Left lobe of liver (tissue), 2 donors: ENCODE measurements around the gene KDELR3. TPM values are rescaled to one million over a fixed set of nuclear protein-coding genes. Genes with fewer than 3 reads are reported as not detected.

Experiments used
- ATAC-seq: fragments of 200-7000 bp; cut with Tn5 transposase; one replicate; pipeline ENCODE4 v1.9.1; 2020; ENCODE audit warnings: mild to moderate bottlenecking, moderate library complexity
- DNase-seq: peaks from one replicate; pipeline ENCODE4 v3.0.0-alpha.2; 2020; ENCODE audit warnings: low spot score
- total RNA-seq: library from RNA; stranded (reverse); gene quantifications from one replicate; pipeline ENCODE4 v1.2.1, GENCODE V29; 2021
- donor health status: DM: no; HTN: no; CAD: no; lungs with moderate emphysema.
- donor health status: DM: no; HTN: yes; CAD: no.

The KDELR3 gene
- total RNA-seq, 1 donor from 2014 or later, result 15.2 TPM

DNA sequence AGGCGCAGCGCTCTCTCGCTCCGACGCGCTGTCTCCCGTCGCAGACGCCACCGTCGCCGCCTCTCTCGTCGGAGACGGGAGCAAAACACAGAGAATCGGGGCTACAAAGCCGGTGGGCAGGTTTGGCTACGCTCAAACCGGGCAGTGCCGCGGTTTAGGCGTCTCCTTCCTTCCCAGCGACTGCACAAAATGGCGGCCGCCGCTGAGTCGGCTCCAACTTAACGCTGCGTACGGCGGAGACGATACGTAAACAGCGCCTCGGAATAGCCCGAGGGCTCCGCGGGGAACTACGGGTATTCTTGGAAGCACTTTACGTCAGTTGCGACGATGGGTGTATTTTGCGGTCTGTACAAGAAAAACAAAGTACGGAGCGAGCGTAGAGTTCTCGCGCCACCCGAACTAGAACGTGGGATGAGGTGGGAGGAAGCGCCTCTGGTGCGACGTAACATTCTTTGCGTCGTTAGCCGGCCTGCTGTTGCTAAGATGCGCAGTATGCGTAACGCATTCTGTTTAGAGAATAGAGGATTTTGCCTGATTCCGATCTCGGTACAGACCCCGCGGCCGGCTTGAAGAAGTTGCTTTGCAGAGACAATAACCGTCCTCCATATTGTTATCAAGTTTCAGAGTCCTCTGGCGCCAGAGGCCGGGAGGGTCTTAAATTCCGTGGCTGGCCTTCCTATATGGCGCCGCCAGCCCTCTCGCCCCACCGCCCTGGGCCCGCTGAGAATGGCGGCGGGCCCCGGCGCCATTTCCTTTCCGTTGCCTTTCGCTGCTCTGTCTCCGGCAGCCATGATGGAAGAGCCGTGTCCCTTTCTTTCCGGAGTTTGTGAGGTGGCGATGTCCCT, 38.4 kb downstream of the KDELR3 start, which contains the start of gene DDX17:
Gene DDX17 (minus strand): TSS at position 194 of the 845 bp plus-strand sequence.
- DNase-seq (peak; percentile 94), ATAC-seq (peak; percentile 83)

GRCh38 chr22:38510416-38510970, 42.6 kb downstream of the KDELR3 start:
- no peak for ATAC-seq

DNA sequence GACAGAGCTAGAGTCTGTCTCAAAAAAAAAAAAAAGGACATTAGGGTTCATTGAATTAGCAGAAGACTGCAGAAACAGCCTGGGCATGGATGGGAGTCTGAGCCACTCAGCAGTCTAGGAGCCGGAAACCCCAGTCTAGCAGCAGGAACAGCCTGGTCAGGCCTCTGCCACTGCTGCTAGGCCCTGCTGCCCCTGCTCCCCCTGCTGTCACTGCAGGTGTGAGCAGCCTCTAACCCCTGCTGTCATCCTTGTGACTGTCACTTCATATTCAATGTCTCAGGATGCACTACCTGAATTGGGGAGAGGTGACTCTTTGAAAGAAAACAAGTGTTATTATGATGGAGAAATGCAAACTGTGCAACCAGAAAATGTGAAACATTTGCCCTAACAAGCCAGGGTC, 45.2 kb downstream of the KDELR3 start:
- DNase-seq, result no peak
- peak; percentile 89 for ATAC-seq

More at GRCh38 chr22:38510416-38510970, 42.6 kb downstream of the KDELR3 start:
- DNase-seq, result no peak

GRCh38 chr22:38518620-38519019, 50.7 kb downstream of the KDELR3 start:
- ATAC-seq, result no peak
- DNase-seq, result no peak

DNA sequence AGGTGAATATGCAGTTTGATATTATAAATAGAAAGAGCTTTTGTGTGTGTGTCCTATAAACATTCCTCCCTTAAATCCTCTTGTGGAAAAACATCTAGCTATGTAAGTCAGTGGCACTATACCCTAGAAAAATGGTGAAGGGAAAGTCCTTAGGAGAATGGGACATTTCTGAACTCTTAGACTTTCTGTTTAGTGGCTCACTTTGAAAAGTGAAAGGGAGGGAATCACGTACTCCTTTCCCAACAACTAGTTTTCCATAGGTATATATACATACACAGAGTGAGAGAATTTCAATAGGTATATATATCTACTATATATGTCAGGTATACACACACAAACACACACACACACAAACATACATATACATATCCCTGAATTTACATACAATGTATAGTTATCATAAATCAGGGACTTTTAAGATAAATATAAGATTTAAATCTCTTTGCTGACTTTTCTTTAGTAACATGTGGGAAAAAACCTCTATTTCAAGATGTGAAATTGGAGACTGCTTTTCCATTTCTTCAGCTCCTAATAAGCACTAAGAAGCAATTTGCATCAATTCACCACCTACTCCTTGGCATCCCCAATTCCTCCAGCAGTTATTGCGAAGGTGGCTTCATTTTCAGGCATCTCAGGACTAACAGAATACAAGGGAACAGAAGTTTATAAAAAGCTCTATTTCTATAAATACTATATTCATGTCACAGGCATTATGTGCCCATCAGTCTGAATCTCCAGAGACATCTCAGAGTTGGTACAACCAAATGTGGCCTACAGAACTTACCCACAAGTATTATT, 51.8 kb downstream of the KDELR3 start:
- DNase-seq (no peak), ATAC-seq (no peak)

DNA sequence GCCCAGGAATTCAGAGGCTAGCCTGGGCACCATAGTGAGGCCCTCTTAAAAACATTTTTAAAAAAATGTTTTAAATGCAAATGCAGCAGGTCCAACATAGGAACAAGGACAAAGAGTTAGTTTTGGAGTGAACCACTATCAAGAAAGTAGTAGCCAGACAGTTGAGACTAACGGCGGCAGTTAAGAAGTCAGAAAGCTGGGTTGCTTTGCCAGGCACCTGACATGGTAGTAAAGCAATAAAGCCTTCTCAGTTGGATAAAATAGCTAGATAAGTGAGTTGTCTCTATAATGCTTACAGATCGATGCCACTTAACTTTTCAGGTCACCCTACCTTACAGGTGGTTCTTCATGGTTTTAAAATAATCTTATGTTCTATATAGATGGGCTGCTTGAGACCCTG, 55.1 kb downstream of the KDELR3 start:
- ATAC-seq (no peak), DNase-seq (no peak)

DNA sequence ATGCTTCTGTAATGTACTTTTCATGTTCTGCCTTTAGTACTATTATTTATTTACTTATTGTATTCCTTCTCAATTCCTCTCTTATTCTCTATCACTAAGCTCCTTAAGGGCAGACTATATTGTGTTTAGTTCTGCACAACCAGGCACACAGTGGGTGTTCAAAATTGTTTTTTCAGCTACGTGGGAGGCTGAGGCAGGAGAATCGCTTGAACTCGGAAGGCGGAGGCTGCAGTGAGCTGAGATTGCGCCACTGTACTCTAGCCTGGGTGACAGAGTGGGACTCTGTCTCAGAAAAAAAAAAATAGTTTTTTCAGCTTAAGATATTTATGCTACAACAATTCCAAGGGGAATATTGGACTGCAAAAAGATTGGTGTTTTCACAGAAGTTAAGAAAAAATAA, 55.6 kb downstream of the KDELR3 start:
- no peak for ATAC-seq
- DNase-seq, result no peak

DNA sequence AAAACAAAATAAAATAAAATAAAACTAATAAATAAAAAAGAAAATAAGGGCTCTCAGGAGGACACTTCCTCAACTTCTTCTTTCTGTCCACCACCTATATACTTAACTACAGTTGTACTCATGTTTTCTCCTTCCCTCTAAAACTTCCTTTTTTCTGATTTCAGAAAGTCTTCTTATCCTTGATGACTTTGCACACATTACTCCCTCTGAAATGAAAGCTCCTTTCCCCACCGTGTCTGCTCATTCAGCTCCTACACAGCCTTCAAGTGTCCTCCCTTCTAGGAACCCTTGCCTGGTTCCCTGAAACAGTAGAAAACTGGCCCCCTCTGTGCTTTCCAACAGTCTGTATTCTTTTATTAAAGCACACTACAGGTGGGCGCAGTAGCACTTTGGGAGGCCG, 56.5 kb downstream of the KDELR3 start:
- no peak for ATAC-seq
- no peak for DNase-seq

GRCh38 chr22:38531251-38531938, 63.5 kb downstream of the KDELR3 start:
- ATAC-seq (no peak), DNase-seq (no peak)

Other genes with a start within 250 kb of the KDELR3 start
- 11.7 TPM for gene TMEM184B, start 195.1 kb upstream of the KDELR3 start, total RNA-seq
- 29.4 TPM for gene CSNK1E, start 150.7 kb upstream of the KDELR3 start, total RNA-seq
- not detected for gene KCNJ4, start 12.9 kb upstream of the KDELR3 start, total RNA-seq
- gene DDX17, start 38.2 kb downstream of the KDELR3 start, total RNA-seq, result 174 TPM
- gene DMC1, start 102.1 kb downstream of the KDELR3 start, total RNA-seq, result not detected
- 0.03 TPM for gene FAM227A, start 188.3 kb downstream of the KDELR3 start, total RNA-seq
- gene CBY1, start 188.5 kb downstream of the KDELR3 start, total RNA-seq, result 13.7 TPM
- gene TOMM22, start 213.9 kb downstream of the KDELR3 start, total RNA-seq, result 29.0 TPM
- gene JOSD1, start 232.8 kb downstream of the KDELR3 start, total RNA-seq, result 16.6 TPM
- 14.4 TPM for gene GTPBP1, start 237.8 kb downstream of the KDELR3 start, total RNA-seq